ENCODE measurements around the gene C1QTNF6. TPM values are rescaled to one million over a fixed set of nuclear protein-coding genes. Genes with fewer than 3 reads are reported as not detected.

C1QTNF6 gene
- polyA plus RNA-seq, 2 of the 4 experiments (the other 2 are of a cell fraction) = 18.6 to 24.5 TPM

- DNase-seq (ENCODE audit: low read depth in 1 of 2, low spot score in 1 of 2) (no peak), FAIRE-seq (no peak), ATAC-seq (no peak)
- peak overlapping the region; percentile 62 for H3K4me2 ChIP-seq
- H3K27ac ChIP-seq = peak overlapping the region; percentile 79 to 88
- TF ChIP-seq MAZ (IDR thresholded peaks at IDR 0.05; ENCODE audit: borderline replicate concordance, low read depth, low read length) = no peak
- TF ChIP-seq HOXB13 (CRISPR knock-in tag; IDR thresholded peaks at IDR 0.05; ENCODE audit: low read depth) = no peak
- no peak for TF ChIP-seq ZSCAN20 (CRISPR knock-in tag; IDR thresholded peaks at IDR 0.05)
- TF ChIP-seq NR3C1 (IDR thresholded peaks at IDR 0.05) = no peak
- TF ChIP-seq, protein P1, sequence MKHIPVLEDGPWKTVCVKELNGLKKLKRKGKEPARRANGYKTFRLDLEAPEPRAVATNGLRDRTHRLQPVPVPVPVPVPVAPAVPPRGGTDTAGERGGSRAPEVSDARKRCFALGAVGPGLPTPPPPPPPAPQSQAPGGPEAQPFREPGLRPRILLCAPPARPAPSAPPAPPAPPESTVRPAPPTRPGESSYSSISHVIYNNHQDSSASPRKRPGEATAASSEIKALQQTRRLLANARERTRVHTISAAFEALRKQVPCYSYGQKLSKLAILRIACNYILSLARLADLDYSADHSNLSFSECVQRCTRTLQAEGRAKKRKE (CRISPR knock-in tag; IDR thresholded peaks at IDR 0.05; ENCODE audit: low read depth) = no peak
- no peak for TF ChIP-seq ZC3H11A (IDR thresholded peaks at IDR 0.05)
- no peak for TF ChIP-seq EHMT2 (IDR thresholded peaks at IDR 0.05; ENCODE audit: low read depth)
- TF ChIP-seq CHD2 (IDR thresholded peaks at IDR 0.05; ENCODE audit: low read length, partially characterized antibody) = no peak
- TF ChIP-seq SREBF2 (IDR thresholded peaks at IDR 0.05) = no peak
- TF ChIP-seq KDM5A (IDR thresholded peaks at IDR 0.05) = no peak
- TF ChIP-seq PHF8 (IDR thresholded peaks at IDR 0.05; ENCODE audit: borderline replicate concordance, low read depth) = no peak
- TF ChIP-seq BHLHE40 (IDR thresholded peaks at IDR 0.05; ENCODE audit: low read depth, low read length) = no peak
- no peak for TF ChIP-seq CHD4 (IDR thresholded peaks at IDR 0.05; ENCODE audit: borderline replicate concordance)
- TF ChIP-seq SMC3 (IDR thresholded peaks at IDR 0.05) = no peak
- no peak for TF ChIP-seq EP300 (IDR thresholded peaks at IDR 0.05)
- no peak for TF ChIP-seq RCOR1 (IDR thresholded peaks at IDR 0.05; ENCODE audit: low read depth, low read length)
- TF ChIP-seq HDAC2 (IDR thresholded peaks at IDR 0.05) = no peak
- TF ChIP-seq RARB (CRISPR knock-in tag; IDR thresholded peaks at IDR 0.05) = no peak
- POLR2A ChIA-PET = no interaction called here
- H3K9me3 ChIP-seq = no peaks in the 10 kb centered on the region
- no peak overlapping the region for H3K4me3 ChIP-seq
- peaks cover 50% of the 10 kb centered on the region for H3K4me1 ChIP-seq
- CTCF ChIA-PET = interaction anchor here (1.0 to 4.8 kb wide), 4 partner anchors 10 to 21 kb away, joined by 3 to 38 read pairs (median 18); no protein-coding TSS in a partner anchor
- WGBS (ENCODE audit: missing lambda C conversion rate) = 71% methylated on average over 4 of the region's 5 CpGs
Measured at GRCh38 chr22:37177221-37177620, 10.8 kb downstream of the C1QTNF6 start.

GRCh38 chr22:37176464-37177061 is 11.5 kb downstream of the C1QTNF6 start:
- FAIRE-seq = no peak
- Histone ChIP-seq H3K4me2 (no peak overlapping the region), H3K4me1 (peaks cover 46% of the 10 kb centered on the region), H3K27ac (peak overlapping the region; percentile 79 to 88), H3K4me3 (no peak overlapping the region), H3K9me3 (no peaks in the 10 kb centered on the region)
- POLR2A ChIA-PET = interaction anchor here (1.4 kb wide), 1 partner anchor 23 kb away, joined by 4 read pairs; no protein-coding TSS in a partner anchor
- 93% methylated on average over 20 of the region's 23 CpGs for WGBS (ENCODE audit: missing lambda C conversion rate)
- TF ChIP-seq EP300 (IDR thresholded peaks at IDR 0.05) (no peak), SMC3 (IDR thresholded peaks at IDR 0.05) (no peak), MAZ (IDR thresholded peaks at IDR 0.05; ENCODE audit: borderline replicate concordance, low read depth, low read length) (no peak), CBX2 (IDR thresholded peaks at IDR 0.05; ENCODE audit: borderline replicate concordance, low read depth) (no peak), FOXS1 (CRISPR knock-in tag; IDR thresholded peaks at IDR 0.05) (no peak), SREBF2 (IDR thresholded peaks at IDR 0.05) (no peak), RCOR1 (IDR thresholded peaks at IDR 0.05; ENCODE audit: low read depth, low read length) (no peak), RFX5 (IDR thresholded peaks at IDR 0.05) (no peak), HOXB5 (CRISPR knock-in tag; IDR thresholded peaks at IDR 0.05) (no peak), FOSB (CRISPR knock-in tag; IDR thresholded peaks at IDR 0.05) (no peak)
- no peak for DNase-seq (ENCODE audit: low read depth in 1 of 2, low spot score in 1 of 2)
- no peak for ATAC-seq
- CTCF ChIA-PET = interaction anchor here (1.3 to 4.8 kb wide), 4 partner anchors 10 to 22 kb away, joined by 3 to 38 read pairs (median 20); no protein-coding TSS in a partner anchor

All from A549 (cell line).